ENCODE data around the gene DAGLA. TPM values are rescaled to one million over a fixed set of nuclear protein-coding genes. Genes with fewer than 3 reads are reported as not detected.

Gene DAGLA
- total and polyA plus RNA-seq, 7 donors, result 0.57 to 5.1 (median 2.1) TPM

DNA sequence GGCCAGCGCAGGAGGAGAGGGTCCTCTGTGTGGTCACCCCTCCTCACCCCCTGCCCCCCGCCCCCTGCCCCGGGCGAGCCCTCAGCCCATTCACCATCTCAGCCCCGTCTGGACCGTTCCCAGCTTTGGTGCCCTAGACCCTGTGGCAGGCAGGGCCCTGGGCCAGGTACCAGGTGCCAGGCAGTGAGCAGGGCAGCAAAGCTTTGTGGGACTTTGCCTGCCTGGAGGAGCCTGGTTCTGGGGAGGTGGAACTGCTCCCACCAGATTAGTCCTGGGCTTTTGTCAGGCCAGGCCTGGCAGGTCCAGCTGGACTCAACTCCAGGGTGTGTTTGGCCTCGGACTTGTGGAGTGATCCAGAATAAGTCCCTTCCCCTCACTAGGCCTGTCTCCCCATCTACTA is 58.6 kb downstream of the DAGLA start:
- no peak for ATAC-seq
- H3K27ac ChIP-seq, result no peak overlapping the region
- H3K27me3 ChIP-seq (ENCODE audit: insufficient read depth in 3 of 3, low read length in 2 of 3), result no peaks in the 10 kb centered on the region
- no peak for DNase-seq
- intact Hi-C loops (cut with DNase I), result loop anchor here in 1 of 2 donors (10.0 kb wide), 1 partner anchor 264 kb away; no protein-coding TSS in a partner anchor
- H3K9me3 ChIP-seq, result no peaks in the 10 kb centered on the region
- 72 to 90% (median 86%) methylated on average over 6 to 7 of the region's 7 CpGs for WGBS, 3 donors
- H3K4me3 ChIP-seq, result no peak overlapping the region
- H3K36me3 ChIP-seq (ENCODE audit: insufficient read depth in 1 of 2, low read depth in 1 of 2), result peaks cover 0 to 49% of the 10 kb centered on the region in 2 donors
- no peaks in the 10 kb centered on the region for H3K4me1 ChIP-seq
- no peak for TF ChIP-seq CTCF (IDR thresholded peaks at IDR 0.05)

DNA sequence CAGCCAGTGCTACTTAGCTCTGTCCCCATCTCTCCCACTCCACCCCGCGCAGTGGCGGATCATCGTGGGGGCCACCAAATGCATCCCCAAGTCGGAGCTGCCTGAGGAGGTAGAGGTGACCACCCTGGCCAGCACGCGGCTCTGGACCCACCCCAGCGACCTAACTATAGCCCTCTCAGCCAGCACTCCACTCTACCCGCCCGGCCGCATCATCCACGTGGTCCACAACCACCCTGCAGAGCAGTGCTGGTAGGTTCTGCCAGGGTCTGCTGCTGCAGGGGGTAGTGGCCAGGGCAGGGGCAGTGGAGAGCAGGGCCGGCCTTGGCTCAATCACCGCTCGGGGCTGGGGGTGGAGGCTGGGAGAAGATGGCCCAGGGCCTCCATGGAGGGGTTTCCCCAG is 59.2 kb downstream of the DAGLA start:
- no peaks in the 10 kb centered on the region for H3K9me3 ChIP-seq
- no peak overlapping the region for H3K4me3 ChIP-seq
- no peak for ATAC-seq
- H3K36me3 ChIP-seq (ENCODE audit: insufficient read depth in 1 of 2, low read depth in 1 of 2), result peaks cover 0 to 55% of the 10 kb centered on the region in 2 donors
- 84 to 95% (median 85%) methylated on average over 14 to 15 of the region's 15 CpGs for WGBS, 3 donors
- intact Hi-C loops (cut with DNase I), result loop anchor here in 1 of 2 donors (10.0 kb wide), 1 partner anchor 265 kb away; no protein-coding TSS in a partner anchor
- H3K4me1 ChIP-seq, result no peaks in the 10 kb centered on the region
- DNase-seq, result no peak
- H3K27me3 ChIP-seq (ENCODE audit: insufficient read depth in 3 of 3, low read length in 2 of 3), result no peaks in the 10 kb centered on the region
- no peak for TF ChIP-seq CTCF (IDR thresholded peaks at IDR 0.05)
- no peak overlapping the region for H3K27ac ChIP-seq

DNA sequence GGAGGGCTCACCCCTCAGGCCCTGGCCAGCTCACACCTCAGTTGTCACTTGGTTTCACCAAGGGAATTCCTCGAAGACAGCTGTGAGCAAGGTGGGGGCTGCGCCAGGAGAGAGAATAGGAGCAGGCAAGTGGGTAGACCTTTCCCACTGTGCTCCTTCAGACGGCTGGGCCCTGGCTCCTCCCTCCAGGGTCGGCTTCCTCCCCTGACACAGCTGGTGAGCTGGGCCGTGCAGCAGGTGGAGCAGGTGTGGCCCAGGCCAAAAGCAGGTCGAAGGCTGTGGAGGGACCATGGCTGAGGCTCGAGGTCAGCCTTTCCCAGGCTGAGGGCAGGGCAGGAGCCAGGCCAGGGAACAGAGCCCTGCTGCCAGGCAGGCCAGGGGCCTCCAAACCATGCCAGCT is 59.8 kb downstream of the DAGLA start:
- no peak for DNase-seq
- intact Hi-C loops (cut with DNase I), result loop anchor here in 1 of 2 donors (10.0 kb wide), 1 partner anchor 265 kb away; no protein-coding TSS in a partner anchor
- no peak overlapping the region for H3K4me3 ChIP-seq
- peaks cover 0 to 52% of the 10 kb centered on the region in 2 donors for H3K36me3 ChIP-seq (ENCODE audit: insufficient read depth in 1 of 2, low read depth in 1 of 2)
- H3K9me3 ChIP-seq, result no peaks in the 10 kb centered on the region
- no peaks in the 10 kb centered on the region for H3K4me1 ChIP-seq
- H3K27ac ChIP-seq, result no peak overlapping the region
- no peak for ATAC-seq
- TF ChIP-seq CTCF (IDR thresholded peaks at IDR 0.05), result no peak
- 46 to 55% (median 55%) methylated on average over 6 to 7 of the region's 7 CpGs for WGBS, 3 donors
- no peaks in the 10 kb centered on the region for H3K27me3 ChIP-seq (ENCODE audit: insufficient read depth in 3 of 3, low read length in 2 of 3)

DNA sequence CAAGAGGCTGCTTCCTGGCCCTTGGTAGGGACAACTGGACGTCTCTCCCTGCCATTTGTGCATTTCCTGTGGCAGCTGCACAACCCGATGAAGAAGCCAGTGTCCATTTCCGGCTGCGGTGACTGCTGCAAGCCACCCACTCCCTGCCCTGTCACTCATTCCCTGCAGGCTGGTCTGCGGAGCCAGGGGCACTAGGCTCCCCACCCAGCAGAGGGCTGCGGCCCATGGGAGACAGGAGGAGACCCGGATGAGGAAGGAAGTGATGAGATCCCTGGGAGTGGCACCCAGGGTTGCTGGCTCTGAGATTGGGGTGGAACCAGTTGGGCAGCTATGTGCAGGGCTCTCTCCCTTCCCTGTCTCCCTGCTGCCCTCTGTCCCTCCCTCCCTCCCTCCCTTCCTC is 62.2 kb downstream of the DAGLA start:
- Histone ChIP-seq H3K4me3 (no peak overlapping the region), H3K27ac (no peak overlapping the region), H3K27me3 (ENCODE audit: insufficient read depth in 3 of 3, low read length in 2 of 3) (no peaks in the 10 kb centered on the region), H3K4me1 (no peaks in the 10 kb centered on the region), H3K9me3 (no peaks in the 10 kb centered on the region), H3K36me3 (ENCODE audit: insufficient read depth in 1 of 2, low read depth in 1 of 2) (peaks cover 0 to 29% of the 10 kb centered on the region in 2 donors)
- 47 to 53% (median 49%) methylated on average over 7 of the region's 7 CpGs for WGBS, 3 donors
- intact Hi-C loops (cut with DNase I), result no loop called here
- ATAC-seq (no peak), DNase-seq (no peak)
- TF ChIP-seq CTCF (IDR thresholded peaks at IDR 0.05), result no peak

GRCh38 chr11:61743486-61744095 is 63.4 kb downstream of the DAGLA start:
- no peak for ATAC-seq
- TF ChIP-seq CTCF (IDR thresholded peaks at IDR 0.05), result no peak
- Histone ChIP-seq H3K36me3 (ENCODE audit: insufficient read depth in 1 of 2, low read depth in 1 of 2) (peaks cover 0 to 29% of the 10 kb centered on the region in 2 donors), H3K4me3 (no peak overlapping the region), H3K27me3 (ENCODE audit: insufficient read depth in 3 of 3, low read length in 2 of 3) (no peaks in the 10 kb centered on the region), H3K4me1 (peaks cover 6% of the 10 kb centered on the region), H3K27ac (no peak overlapping the region), H3K9me3 (no peaks in the 10 kb centered on the region)
- 89 to 94% (median 93%) methylated on average over 41 to 42 of the region's 42 CpGs for WGBS, 3 donors
- intact Hi-C loops (cut with DNase I), result no loop called here
- DNase-seq, result no peak
